HG03280 (cell line): ENCODE results near the gene KLK5.
A peak's percentile ranks its signal among the peaks of the same experiment; 100 is the strongest.
"Not testable (repeated sequence)": the region's sequence is repeated elsewhere in the genome, so short reads cannot be mapped to it uniquely, and the experiment has no call there.

ENCODE experiments used
- ATAC-seq: cut with Tn5 transposase; IDR thresholded peaks from one replicate; pipeline ENCODE4 v1.9.1; 2021; ENCODE audit warnings: mild to moderate bottlenecking, moderate library complexity; ENCODE audit not compliant: unreplicated experiment

KLK5 gene

GRCh38 chr19:50922317-50922853 is 30.5 kb downstream of the KLK5 start:
- ATAC-seq: no peak

GRCh38 chr19:50921426-50922316 is 31.2 kb downstream of the KLK5 start:
- ATAC-seq: no peak

GRCh38 chr19:50916069-50916468 is 36.8 kb downstream of the KLK5 start:
- ATAC-seq: no peak

GRCh38 chr19:50912727-50913716 is 39.8 kb downstream of the KLK5 start:
- no peak for ATAC-seq

GRCh38 chr19:50912102-50912599 is 40.7 kb downstream of the KLK5 start:
- ATAC-seq: no peak

GRCh38 chr19:50911206-50912101 is 41.4 kb downstream of the KLK5 start, which contains the start of gene KLK4:
Gene KLK4 (minus strand): TSS chr19:50911395. CDS start chr19:50910738, 657 bp downstream.
- no peak for ATAC-seq

GRCh38 chr19:50910722-50911121 is 42.1 kb downstream of the KLK5 start:
- no peak for ATAC-seq

GRCh38 chr19:50909240-50910070 is 43.4 kb downstream of the KLK5 start:
- ATAC-seq: no peak

- no peak for ATAC-seq
These were observed 44.5 kb downstream of the KLK5 start for GRCh38 chr19:50908336-50908735.

GRCh38 chr19:50906217-50906616 is 46.6 kb downstream of the KLK5 start:
- ATAC-seq: no peak

- ATAC-seq: no peak
These were observed 50.2 kb downstream of the KLK5 start for GRCh38 chr19:50902640-50903039.

GRCh38 chr19:50899569-50899968 is 53.3 kb downstream of the KLK5 start:
- no peak for ATAC-seq

- no peak for ATAC-seq
These were observed 54.8 kb downstream of the KLK5 start for GRCh38 chr19:50898018-50898417.

- peak; percentile 3 for ATAC-seq
These were observed 55.2 kb downstream of the KLK5 start for GRCh38 chr19:50897612-50898011.

GRCh38 chr19:50897191-50897607 is 55.6 kb downstream of the KLK5 start:
- ATAC-seq: peak; percentile 28

- peak; percentile 82 for ATAC-seq
These were observed 56.1 kb downstream of the KLK5 start for GRCh38 chr19:50896591-50897190.

- ATAC-seq: not testable (repeated sequence)
These were observed 56.7 kb downstream of the KLK5 start for GRCh38 chr19:50896089-50896590.
